Endothelial cell of umbilical vein (primary cell): ENCODE results near the gene CCDC183. TPM values are rescaled to one million over a fixed set of nuclear protein-coding genes. Genes with fewer than 3 reads are reported as not detected.

Experiments
- BruUV-seq: library from RNA; stranded (reverse); fragments of 400-500 nt; replicated peaks from 2 replicates; lab custom pipeline; 2021; lab: Mats Ljungman, UMichigan
- CTCF ChIA-PET: fragments of 300-600, 350-600 bp; sonication (Branson Sonifier 250); formaldehyde crosslinking; loops from one replicate; lab custom pipeline; 2021; ENCODE audit warnings: antibody characterized with exemption, inconsistent platforms; lab: Charles Lee
- POLR2A ChIA-PET: fragments of 300-600, 350-600 bp; sonication (Branson Sonifier 250); formaldehyde crosslinking; loops from one replicate; lab custom pipeline; 2021; ENCODE audit warnings: antibody characterized with exemption, inconsistent platforms; lab: Charles Lee
- DNase-seq: peaks from one replicate; pipeline ENCODE4 v3.0.0-alpha.2; 2011; ENCODE audit warnings: low read depth, low spot score
- FAIRE-seq: peaks from 2 replicates; lab custom pipeline; 2011; peaks lifted over from hg19 to GRCh38; lab: Jason Lieb, UNC
- H2AFZ ChIP-seq: 2 replicates; pipeline ENCODE4 v1.6.0; 2012; ENCODE audit warnings: low read depth, low read length, control low read depth, inconsistent platforms
- H3K27ac ChIP-seq: 2 replicates; pipeline ENCODE4 v1.5.1; 2011; ENCODE audit warnings: low read depth, mild to moderate bottlenecking, control low read depth, low read length, moderate library complexity; ENCODE audit not compliant: insufficient read depth
- H3K27me3 ChIP-seq, 2 experiments: 2 replicates each; pipeline versions ENCODE4 v1.6.0 to v1.6.1; 2011; ENCODE audit warnings: low read length in 2 of 2, mixed read lengths in 1 of 2; ENCODE audit not compliant: control insufficient read depth in 2 of 2, insufficient read depth in 2 of 2
- H3K36me3 ChIP-seq, 2 experiments: 2 replicates in 1 of 2; 3 replicates in 1 of 2; pipeline ENCODE4 v1.5.1; 2011; ENCODE audit warnings: low read length in 2 of 2, mild to moderate bottlenecking in 1 of 2, moderate library complexity in 1 of 2; ENCODE audit not compliant: control insufficient read depth in 2 of 2, insufficient read depth in 2 of 2; ENCODE audit errors: extremely low read depth in 1 of 2
- H3K4me1 ChIP-seq: 3 replicates; pipeline ENCODE4 v1.5.1; 2011; ENCODE audit warnings: mild to moderate bottlenecking, low read length; ENCODE audit not compliant: control insufficient read depth, insufficient read depth; ENCODE audit errors: extremely low read depth
- H3K4me2 ChIP-seq: 2 replicates; pipeline ENCODE4 v1.6.1; 2011; ENCODE audit warnings: low read length, control low read depth, mixed read lengths; ENCODE audit not compliant: insufficient read depth
- H3K4me3 ChIP-seq, 3 experiments: fragments of 200-600 bp in 1 of 3; sonication (generic), shearing (Covaris generic) in 1 of 3; replicated peaks in 1 of 3; 2 replicates each; pipeline ENCODE4 v1.5.1; 2011 to 2016; ENCODE audit warnings: control low read depth in 3 of 3, low read length in 3 of 3, mild to moderate bottlenecking in 2 of 3, inconsistent platforms in 1 of 3, low read depth in 1 of 3, moderate library complexity in 1 of 3; ENCODE audit not compliant: insufficient read depth in 1 of 3
- H3K79me2 ChIP-seq: 2 replicates; pipeline ENCODE4 v1.6.0; 2012; ENCODE audit warnings: low read length, inconsistent platforms; ENCODE audit not compliant: control insufficient read depth, insufficient read depth
- H3K9ac ChIP-seq: replicated peaks from 2 replicates; pipeline ENCODE3; 2011; ENCODE audit warnings: low read length, control low read depth; ENCODE audit not compliant: insufficient read depth; ENCODE audit errors: extremely low read depth
- H3K9me1 ChIP-seq: replicated peaks from 3 replicates; pipeline ENCODE4 v1.6.0; 2011; ENCODE audit warnings: mild to moderate bottlenecking, low read length; ENCODE audit not compliant: control insufficient read depth, insufficient read depth; ENCODE audit errors: extremely low read depth
- H3K9me3 ChIP-seq: replicated peaks from 2 replicates; pipeline ENCODE4 v1.5.1; 2012; ENCODE audit warnings: low read length, inconsistent platforms; ENCODE audit not compliant: control insufficient read depth, insufficient read depth
- H4K20me1 ChIP-seq: replicated peaks from 2 replicates; pipeline ENCODE3; 2011; ENCODE audit warnings: mild to moderate bottlenecking, low read length; ENCODE audit not compliant: control insufficient read depth, insufficient read depth; ENCODE audit errors: extremely low read depth
- EZH2 ChIP-seq: IDR thresholded peaks from 2 replicates; pipeline ENCODE4 v1.6.1; 2012; ENCODE audit warnings: borderline replicate concordance, low read depth, mild to moderate bottlenecking, moderate library complexity, low read length, inconsistent platforms; ENCODE audit not compliant: severe bottlenecking
- FOS ChIP-seq: IDR thresholded peaks from 2 replicates; pipeline ENCODE4 v1.6.1; 2011; ENCODE audit warnings: mild to moderate bottlenecking, low read length, moderate library complexity, borderline replicate concordance; ENCODE audit not compliant: insufficient read depth
- GATA2 ChIP-seq: IDR thresholded peaks from 2 replicates; pipeline ENCODE4 v1.7.0; 2011; ENCODE audit warnings: low read depth, mild to moderate bottlenecking, moderate library complexity, mixed read lengths, low read length; ENCODE audit not compliant: insufficient read length, insufficient read depth
- JUN ChIP-seq: IDR thresholded peaks from 2 replicates; pipeline ENCODE4 v1.6.1; 2011; ENCODE audit warnings: borderline replicate concordance, low read depth; ENCODE audit not compliant: insufficient read length, insufficient read depth
- MYC ChIP-seq: IDR thresholded peaks from one replicate; pipeline ENCODE4 v1.6.1; 2011; ENCODE audit warnings: mild to moderate bottlenecking, low read depth, low read length
- POLR2A ChIP-seq: IDR thresholded peaks from 2 replicates; pipeline ENCODE4 v1.6.1; 2012; ENCODE audit warnings: low read depth, mild to moderate bottlenecking, control low read depth, low read length
- POLR2AphosphoS5 ChIP-seq: IDR thresholded peaks from 2 replicates; pipeline ENCODE4 v1.6.1; 2012; ENCODE audit warnings: low read depth, mild to moderate bottlenecking, control low read depth, low read length, moderate library complexity; ENCODE audit not compliant: insufficient read depth
- dilution Hi-C: fragments of 300-500 bp; cut with MboI; formaldehyde crosslinking; loops from one replicate; pipeline ENCODE4 v1.15.0; 2019; ENCODE audit warnings: low sequenced_read_pairs; ENCODE audit not compliant: extremely low pct_ligation_motif_present
- intact Hi-C: fragments of 100-400 bp; cut with micrococcal nuclease; formaldehyde crosslinking; loops from one replicate; pipeline ENCODE4 v1.10.0; 2022
- polyA plus RNA-seq, 4 experiments: library from polyadenylated mRNA; depleted of rRNA in 3 of 4; stranded (reverse) in 3 of 4; unstranded in 1 of 4; fragments of >200 nt; gene quantifications; 2 replicates each; pipeline versions ENCODE4 v1.2.1 to v1.2.3, GENCODE V29; 2011 to 2012; ENCODE audit warnings: missing spikeins in 1 of 4
- total RNA-seq: library from RNA; stranded (reverse); gene quantifications from 2 replicates; pipeline ENCODE4 v1.2.3, GENCODE V29; 2021

CCDC183 gene
- total and polyA plus RNA-seq, 2 donors (not counting 3 experiments of a cell fraction or from before 2014, with no cell fraction given), result 0.50 TPM; not detected in 1

GRCh38 chr9:136846376-136847087, 50.4 kb downstream of the CCDC183 start:
- no peak overlapping the region for H3K4me3 ChIP-seq

GRCh38 chr9:136847088-136847825, 51.1 kb downstream of the CCDC183 start:
- Histone ChIP-seq H3K27me3 (peaks cover 10 to 28% of the 10 kb centered on the region in 2 experiments), H4K20me1 (no peaks in the 10 kb centered on the region), H3K9me3 (no peaks in the 10 kb centered on the region), H3K9ac (no peak overlapping the region), H2AFZ (no peak overlapping the region), H3K27ac (no peak overlapping the region), H3K4me3 (peak overlapping the region in 2 of 3 experiments; percentile 45 to 90), H3K36me3 (no peaks in the 10 kb centered on the region), H3K9me1 (no peaks in the 10 kb centered on the region), H3K4me2 (no peak overlapping the region), H3K4me1 (peaks cover 10% of the 10 kb centered on the region), H3K79me2 (no peaks in the 10 kb centered on the region)
- BruUV-seq, result no TSS peak
- TF ChIP-seq GATA2 (no peak), JUN (no peak), EZH2 (no peak), MYC (no peak), POLR2A (no peak), FOS (no peak), POLR2AphosphoS5 (no peak)
- ChIA-PET POLR2A (no interaction called here), CTCF (interaction anchor here (0.6 to 2.0 kb wide), 9 partner anchors 34 to 244 kb away, joined by 3 to 7 read pairs (median 3); no protein-coding TSS in a partner anchor)
- dilution Hi-C loops (no loop called here), intact Hi-C loops (loop anchor here (5.0 kb wide), 1 partner anchor 55 kb away; the partner anchor contains the start of gene TMEM141)
- FAIRE-seq (peak; percentile 26), DNase-seq (peak; percentile 54)

More at GRCh38 chr9:136846376-136847087, 50.4 kb downstream of the CCDC183 start:
- H3K4me2 ChIP-seq, result no peak overlapping the region
- dilution Hi-C loops, result no loop called here
- no peak for FAIRE-seq
- no TSS peak for BruUV-seq
- no peaks in the 10 kb centered on the region for H3K36me3 ChIP-seq
- no peak overlapping the region for H2AFZ ChIP-seq
- H3K9me1 ChIP-seq, result no peaks in the 10 kb centered on the region
- ChIA-PET CTCF (interaction anchor here (0.9 to 2.0 kb wide), 7 partner anchors 35 to 221 kb away, joined by 3 to 6 read pairs (median 3); no protein-coding TSS in a partner anchor), POLR2A (interaction anchor here (0.6 kb wide), 1 partner anchor 378 kb away, joined by 3 read pairs; no protein-coding TSS in a partner anchor)
- H3K27me3 ChIP-seq, result peaks cover 10 to 28% of the 10 kb centered on the region in 2 experiments
- no peak overlapping the region for H3K27ac ChIP-seq
- no peaks in the 10 kb centered on the region for H3K9me3 ChIP-seq
- no peak for DNase-seq
- intact Hi-C loops, result loop anchor here (5.0 kb wide), 1 partner anchor 54 kb away; the partner anchor contains the start of gene TMEM141
- H3K9ac ChIP-seq, result no peak overlapping the region
- H4K20me1 ChIP-seq, result no peaks in the 10 kb centered on the region
- no peaks in the 10 kb centered on the region for H3K79me2 ChIP-seq
- H3K4me1 ChIP-seq, result peaks cover 11% of the 10 kb centered on the region
- TF ChIP-seq EZH2 (peak; percentile 99), JUN (no peak)
